LNCAP (cell line): Measurements from ENCODE around the gene GUCA2A.

Experiments
- CTCF ChIP-seq: fragments of 450-650 bp; IDR thresholded peaks from 2 replicates; pipeline ENCODE4 v1.5.1; 2017; ENCODE audit warnings: mild to moderate bottlenecking

Gene GUCA2A

GRCh38 chr1:42164551-42165420 lies at the start of gene GUCA2A:
GUCA2A (minus strand) TSS chr1:42164745; CDS start chr1:42164712, 33 bp downstream.
- TF ChIP-seq CTCF: no peak

DNA sequence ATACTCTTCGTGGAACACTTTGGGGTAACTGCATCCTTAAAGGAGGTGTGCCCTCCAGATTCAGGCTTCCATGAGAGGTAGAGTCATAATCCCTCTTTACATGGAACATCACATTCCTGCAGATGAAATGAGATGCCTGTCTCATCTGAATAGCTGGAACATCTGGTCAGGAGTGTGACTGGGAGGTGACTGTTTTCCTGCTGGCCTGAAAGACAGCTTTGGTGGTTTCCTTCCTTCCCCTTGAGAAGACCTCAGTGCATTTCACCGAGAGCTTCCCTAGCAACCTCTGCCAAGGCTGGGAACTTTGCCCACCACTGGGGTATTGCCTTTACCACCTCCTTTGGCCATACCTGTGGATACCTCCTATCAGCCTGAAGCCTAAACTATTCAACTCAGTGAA lies 46.7 kb upstream of the GUCA2A start:
- TF ChIP-seq CTCF: no peak

- no peak for TF ChIP-seq CTCF
Measured at GRCh38 chr1:42210421-42211133, 46.0 kb upstream of the GUCA2A start.

DNA sequence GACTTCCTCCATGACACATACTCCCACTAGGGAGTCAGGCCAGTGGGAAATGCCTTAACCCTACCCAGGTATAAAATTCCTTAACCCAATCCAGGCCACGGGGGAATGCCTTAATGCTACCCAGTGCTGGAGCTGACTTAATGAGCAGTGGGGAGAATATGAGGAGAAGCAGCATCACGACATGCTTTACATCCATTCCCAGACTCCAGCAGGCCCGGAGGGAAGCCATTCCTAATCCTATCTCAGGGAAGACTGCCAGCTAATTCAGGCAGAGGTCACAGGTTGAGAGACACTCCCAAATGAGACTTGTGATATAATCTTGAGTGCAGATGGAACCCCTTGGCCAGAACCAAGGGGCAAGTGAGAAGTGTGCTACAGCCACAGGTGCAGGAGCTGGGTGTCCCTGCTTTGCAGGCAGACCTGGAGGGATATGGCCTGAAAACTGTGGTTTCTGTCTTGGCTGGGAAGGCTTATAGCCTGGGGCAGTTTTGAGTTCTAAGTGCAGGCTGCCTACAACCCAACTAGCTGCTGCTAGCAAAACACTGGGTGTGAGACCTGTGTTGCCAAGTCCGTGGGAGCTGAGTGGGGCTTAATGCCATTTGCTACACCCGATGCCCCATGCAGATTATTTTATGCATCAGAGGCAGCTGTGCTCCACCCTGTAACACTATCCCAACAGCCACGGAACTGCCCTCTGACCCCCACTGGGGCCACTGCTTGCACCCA lies 45.1 kb upstream of the GUCA2A start:
- no peak for TF ChIP-seq CTCF

- no peak for TF ChIP-seq CTCF
Measured at GRCh38 chr1:42206164-42206563, 41.6 kb upstream of the GUCA2A start.

DNA sequence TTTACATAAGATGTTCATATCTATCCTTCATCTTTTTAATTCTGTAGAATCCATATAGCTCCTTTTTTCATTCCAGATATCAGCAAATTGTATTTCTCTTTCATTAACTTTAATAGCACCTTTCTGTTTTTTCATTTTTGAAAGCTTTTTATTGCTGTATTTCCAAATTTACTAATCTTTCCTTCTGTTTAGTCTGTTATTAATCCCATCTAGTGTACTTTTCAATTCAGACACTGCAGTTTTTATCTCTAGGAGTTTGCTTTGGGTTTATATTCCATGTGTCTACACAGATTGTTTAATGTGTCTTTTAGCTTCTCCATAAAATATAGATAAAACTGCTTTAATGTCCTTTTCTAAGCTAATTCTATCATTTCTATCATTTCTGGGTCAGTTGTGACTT lies 37.4 kb upstream of the GUCA2A start:
- TF ChIP-seq CTCF: no peak

- TF ChIP-seq CTCF: no peak
Measured at GRCh38 chr1:42198251-42198650, 33.7 kb upstream of the GUCA2A start.
